Panc1 (cell line): ENCODE results near the gene DFFB.

ENCODE experiments used
- CTCF ChIP-seq: fragments of 450-650 bp; IDR thresholded peaks from 2 replicates; pipeline ENCODE4 v1.5.1; 2017; ENCODE audit warnings: mild to moderate bottlenecking
- POLR2AphosphoS5 ChIP-seq: IDR thresholded peaks from 2 replicates; pipeline ENCODE4 v1.6.1; 2012; ENCODE audit warnings: mild to moderate bottlenecking, low read depth, low read length, moderate library complexity
- REST ChIP-seq, 2 experiments: IDR thresholded peaks; 2 replicates each; pipeline ENCODE4 v1.6.1; 2011 to 2012; ENCODE audit warnings: low read depth in 2 of 2, control low read depth in 1 of 2, low read length in 1 of 2, mild to moderate bottlenecking in 1 of 2, moderate library complexity in 1 of 2; ENCODE audit not compliant: insufficient read depth in 1 of 2
- SIN3A ChIP-seq: IDR thresholded peaks from 2 replicates; pipeline ENCODE4 v1.6.1; 2012; ENCODE audit warnings: low read depth, mild to moderate bottlenecking, low read length, moderate library complexity, borderline replicate concordance; ENCODE audit not compliant: insufficient read depth
- TCF7L2 ChIP-seq: IDR thresholded peaks from 2 replicates; pipeline ENCODE4 v1.6.1; 2011; ENCODE audit warnings: mild to moderate bottlenecking, low read depth, low read length, inconsistent platforms

- no peak for TF ChIP-seq CTCF
- TF ChIP-seq POLR2AphosphoS5: no peak
- no peak for TF ChIP-seq TCF7L2
- no peak for TF ChIP-seq REST (IDR thresholded peaks at IDR 0.05; ENCODE audit: insufficient read depth in 1 of 2, low read depth in 2 of 2, low read length in 1 of 2)
- TF ChIP-seq SIN3A: no peak
Measured at GRCh38 chr1:3919706-3920105, 62.4 kb downstream of the DFFB start.
